B cell (primary cell): ENCODE results near the gene CYP4F3. TPM values are rescaled to one million over a fixed set of nuclear protein-coding genes. Genes with fewer than 3 reads are reported as not detected.

Source experiments
- ATAC-seq: fragments of 200-7000 bp; cut with Tn5 transposase; one replicate; pipeline ENCODE4 v1.10.0; 2021; ENCODE audit warnings: low read depth, mild to moderate bottlenecking, moderate number of reproducible peaks, moderate library complexity
- CTCF ChIA-PET: fragments of 350-600 bp; sonication (Branson Sonifier 250); formaldehyde crosslinking; loops from one replicate; lab custom pipeline; 2021; ENCODE audit warnings: antibody characterized with exemption, inconsistent platforms; lab: Charles Lee
- POLR2A ChIA-PET: fragments of 350-600 bp; sonication (Branson Sonifier 250); formaldehyde crosslinking; loops from one replicate; lab custom pipeline; 2021; ENCODE audit warnings: antibody characterized with exemption; lab: Charles Lee
- DNase-seq: peaks from one replicate; pipeline ENCODE4 v3.0.0; 2013
- H2AFZ ChIP-seq: 2 replicates; pipeline ENCODE4 v1.6.1; 2012; ENCODE audit warnings: mild to moderate bottlenecking, low read depth, low read length; ENCODE audit not compliant: insufficient read depth, poor library complexity, severe bottlenecking
- H3K27ac ChIP-seq, 2 donors: 1 replicate in 1 of 2; 2 replicates in 1 of 2; pipeline ENCODE4 v1.5.1; 2012 to 2013; ENCODE audit warnings: low read length in 2 of 2, mild to moderate bottlenecking in 2 of 2, moderate library complexity in 1 of 2
- H3K27me3 ChIP-seq, 4 experiments: fragments of 200-600 bp in 1 of 4; sonication (generic) in 1 of 4; replicated peaks in 1 of 4; 1 replicate in 2 of 4; 2 replicates in 2 of 4; pipeline versions ENCODE4 v1.6.1 to v1.7.0; 2013 to 2016; ENCODE audit warnings: low read length in 3 of 4, mild to moderate bottlenecking in 2 of 4, mixed read lengths in 1 of 4, moderate library complexity in 1 of 4; ENCODE audit not compliant: insufficient read depth in 4 of 4, control insufficient read depth in 3 of 4; ENCODE audit errors: control extremely low read depth in 1 of 4
- H3K36me3 ChIP-seq, 2 experiments: replicated peaks in 1 of 2; 1 replicate in 1 of 2; 2 replicates in 1 of 2; pipeline versions ENCODE4 v1.6.1 to v1.7.1; 2013; ENCODE audit warnings: low read length in 1 of 2; ENCODE audit not compliant: insufficient read depth in 2 of 2, control insufficient read depth in 1 of 2; ENCODE audit errors: control extremely low read depth in 1 of 2, extremely low read depth in 1 of 2
- H3K4me1 ChIP-seq, 2 donors: fragments of 200-600 bp in 1 of 2; sonication (generic) in 1 of 2; 1 replicate in 1 of 2; 2 replicates in 1 of 2; pipeline versions ENCODE4 v1.5.1 to v1.6.1; 2013 to 2017; ENCODE audit warnings: low read length in 2 of 2; ENCODE audit not compliant: control insufficient read depth in 2 of 2, insufficient read depth in 2 of 2
- H3K4me2 ChIP-seq: replicated peaks from 2 replicates; pipeline ENCODE3; 2012; ENCODE audit warnings: mild to moderate bottlenecking, low read depth, low read length; ENCODE audit not compliant: poor library complexity, severe bottlenecking
- H3K4me3 ChIP-seq, 5 experiments: fragments of 200-600 bp in 1 of 5; sonication (generic) in 1 of 5; 1 replicate in 3 of 5; 2 replicates in 2 of 5; pipeline versions ENCODE4 v1.5.1 to v1.7.0; 2011 to 2016; ENCODE audit warnings: low read length in 4 of 5, mild to moderate bottlenecking in 4 of 5, low read depth in 2 of 5, control low read depth in 1 of 5, moderate library complexity in 1 of 5; ENCODE audit not compliant: insufficient read depth in 1 of 5; ENCODE audit errors: control extremely low read depth in 1 of 5, extremely low read depth in 1 of 5
- H3K79me2 ChIP-seq: fragments of 200-600 bp; sonication (generic); one replicate; pipeline ENCODE4 v1.6.0; 2016; ENCODE audit warnings: low read length; ENCODE audit not compliant: control insufficient read depth, insufficient read depth
- H3K9ac ChIP-seq: fragments of 200-600 bp; sonication (generic); 2 replicates; pipeline ENCODE4 v1.6.1; 2017; ENCODE audit warnings: mild to moderate bottlenecking, low read length, moderate library complexity
- H3K9me3 ChIP-seq, 3 donors: one replicate each; pipeline versions ENCODE4 v1.6.1 to v1.7.1; 2013; ENCODE audit warnings: low read length in 2 of 3; ENCODE audit not compliant: control insufficient read depth in 2 of 3, insufficient read depth in 1 of 3; ENCODE audit errors: control extremely low read depth in 1 of 3
- H4K20me1 ChIP-seq: 2 replicates; pipeline ENCODE4 v1.6.0; 2012; ENCODE audit warnings: mild to moderate bottlenecking, low read length; ENCODE audit not compliant: insufficient read depth, control insufficient read depth, poor library complexity, severe bottlenecking
- H3K27ac Mint-ChIP-seq: one replicate; pipeline ENCODE4 v1.8.0; 2021; ENCODE audit warnings: mixed read lengths
- H3K27me3 Mint-ChIP-seq: one replicate; pipeline ENCODE4 v1.8.0; 2021; ENCODE audit warnings: mixed read lengths
- H3K4me1 Mint-ChIP-seq: one replicate; pipeline ENCODE4 v1.8.0; 2021; ENCODE audit warnings: mixed read lengths
- H3K4me3 Mint-ChIP-seq: one replicate; pipeline ENCODE4 v1.8.0; 2021; ENCODE audit warnings: mixed read lengths
- H3K9me3 Mint-ChIP-seq: one replicate; pipeline ENCODE4 v1.8.0; 2022; ENCODE audit warnings: mixed read lengths; ENCODE audit not compliant: insufficient read depth
- CTCF ChIP-seq: fragments of 200-600 bp; IDR thresholded peaks from one replicate; pipeline ENCODE4 v1.8.0; 2022; ENCODE audit warnings: antibody characterized with exemption, mild to moderate bottlenecking
- EZH2 ChIP-seq: IDR thresholded peaks from 2 replicates; pipeline ENCODE4 v1.6.1; 2012; ENCODE audit warnings: borderline replicate concordance, low read depth, mild to moderate bottlenecking, moderate library complexity, low read length; ENCODE audit not compliant: insufficient read depth, poor library complexity, severe bottlenecking
- WGBS: methylation state at CpG from one replicate; pipeline ENCODE4 v1.1.5; 2013; ENCODE audit warnings: missing lambda C conversion rate; ENCODE audit not compliant: insufficient coverage; 5-methylcytosine and 5-hydroxymethylcytosine counted together
- intact Hi-C: fragments of 100-400 bp; cut with micrococcal nuclease; formaldehyde crosslinking; loops from one replicate; pipeline ENCODE4 v1.10.0; 2022
- polyA minus RNA-seq: library from RNA; depleted of rRNA, polyadenylated mRNA; stranded (reverse); fragments of >200 nt; gene quantifications from 2 replicates; pipeline ENCODE4 v1.2.3, GENCODE V29; 2012
- polyA plus RNA-seq: library from polyadenylated mRNA; depleted of rRNA; stranded (reverse); fragments of >200 nt; gene quantifications from 2 replicates; pipeline ENCODE4 v1.2.3, GENCODE V29; 2012
- total RNA-seq, 2 donors: library from RNA; stranded (reverse); fragments of 120-200 nt in 1 of 2; gene quantifications; 1 replicate in 1 of 2; 2 replicates in 1 of 2; pipeline versions ENCODE4 v1.2.3 to v1.2.4, GENCODE V29; 2013 to 2022

CYP4F3 gene
- total RNA-seq = 0.63 TPM in 1 of 2 replicates, not detected in the other
- 0.07 TPM for total RNA-seq (2013)
- 0.03 TPM in 1 of 2 replicates, not detected in the other for polyA plus RNA-seq
- polyA minus RNA-seq = 0.09 TPM in 1 of 2 replicates, not detected in the other

- no peak within 1 kb of the TSS for H3K27ac Mint-ChIP-seq
- intact Hi-C loops = no loop called here
- Histone ChIP-seq H3K9ac (no peak within 1 kb of the TSS), H2AFZ (no peak within 1 kb of the TSS), H3K27ac (no peak within 1 kb of the TSS), H3K4me1 (peaks cover 3 to 16% of the 10 kb centered on the region in 2 donors), H3K4me2 (no peak within 1 kb of the TSS), H3K27me3 (peaks cover 0 to 26% (median 0%) of the 10 kb centered on the region in 4 experiments), H3K79me2 (no peaks in the 10 kb centered on the region), H3K36me3 (no peaks in the 10 kb centered on the region), H4K20me1 (no peaks in the 10 kb centered on the region), H3K4me3 (no peak within 1 kb of the TSS), H3K9me3 (peaks cover 0 to 10% (median 0%) of the 10 kb centered on the region in 3 donors)
- H3K27me3 Mint-ChIP-seq = peaks cover 29% of the 10 kb centered on the region
- H3K9me3 Mint-ChIP-seq = no peaks in the 10 kb centered on the region
- H3K4me1 Mint-ChIP-seq = peaks cover 5% of the 10 kb centered on the region
- POLR2A ChIA-PET = no interaction called here
- 87% methylated on average over 4 of the region's 6 CpGs for WGBS
- no peak for DNase-seq
- CTCF ChIA-PET = interaction anchor here (0.6 kb wide), 1 partner anchor 549 kb away, joined by 4 read pairs; no protein-coding TSS in a partner anchor
- no peak for ATAC-seq
- TF ChIP-seq EZH2 (no peak), CTCF (no peak)
- no peak within 1 kb of the TSS for H3K4me3 Mint-ChIP-seq
These were observed at the start of gene CYP4F3 for GRCh38 chr19:15640294-15640903. TSS of gene CYP4F3 (plus strand) at chr19:15640897. CDS start at chr19:15641416, 519 bp downstream.

GRCh38 chr19:15591796-15592195, 48.9 kb upstream of the CYP4F3 start:
- WGBS = 55% methylated on average over 2 of the region's 4 CpGs
- intact Hi-C loops = no loop called here
- H3K4me1 ChIP-seq = no peaks in the 10 kb centered on the region

More at GRCh38 chr19:15591796-15592195, 48.9 kb upstream of the CYP4F3 start:
- ChIA-PET POLR2A (no interaction called here), CTCF (no interaction called here)
- Mint-ChIP-seq H3K9me3 (peaks cover 7% of the 10 kb centered on the region), H3K4me3 (no peak overlapping the region), H3K27ac (no peak overlapping the region), H3K4me1 (no peaks in the 10 kb centered on the region), H3K27me3 (peaks cover 50% of the 10 kb centered on the region)
- Histone ChIP-seq H3K4me3 (no peak overlapping the region), H3K4me2 (no peak overlapping the region), H3K9me3 (peaks cover 1 to 6% (median 4%) of the 10 kb centered on the region in 3 donors), H4K20me1 (no peaks in the 10 kb centered on the region), H3K9ac (no peak overlapping the region), H3K79me2 (no peaks in the 10 kb centered on the region), H3K27ac (no peak overlapping the region), H3K36me3 (no peaks in the 10 kb centered on the region), H2AFZ (no peak overlapping the region), H3K27me3 (peaks cover 0 to 9% (median 3%) of the 10 kb centered on the region in 4 experiments)
- no peak for DNase-seq
- TF ChIP-seq EZH2 = no peak
- no peak for TF ChIP-seq CTCF
- ATAC-seq = no peak
